Measurements from ENCODE around the gene KIAA2012. TPM values are rescaled to one million over a fixed set of nuclear protein-coding genes. Genes with fewer than 3 reads are reported as not detected.

The KIAA2012 gene
- total RNA-seq, 2 experiments from 2014 or later, result not detected

- DNase-seq (peak; percentile 26), ATAC-seq (no peak)
- Mint-ChIP-seq H3K9me3 (ENCODE audit: insufficient read depth) (no peaks in the 10 kb centered on the region), H3K36me3 (ENCODE audit: low read depth) (no peaks in the 10 kb centered on the region), H3K27ac (no peak overlapping the region), H3K4me1 (ENCODE audit: low read depth) (peaks cover 13% of the 10 kb centered on the region), H3K27me3 (ENCODE audit: low read depth) (peaks cover 52% of the 10 kb centered on the region), H3K4me3 (no peak overlapping the region)
- CTCF ChIA-PET, result no interaction called here
- POLR2A ChIA-PET, result no interaction called here
These were observed 37.7 kb upstream of the KIAA2012 start for GRCh38 chr2:202035089-202035940.

GRCh38 chr2:202035941-202036372 lies 37.1 kb upstream of the KIAA2012 start:
- Mint-ChIP-seq H3K4me1 (ENCODE audit: low read depth) (peaks cover 13% of the 10 kb centered on the region), H3K27me3 (ENCODE audit: low read depth) (peaks cover 52% of the 10 kb centered on the region), H3K36me3 (ENCODE audit: low read depth) (no peaks in the 10 kb centered on the region), H3K27ac (no peak overlapping the region), H3K4me3 (no peak overlapping the region), H3K9me3 (ENCODE audit: insufficient read depth) (no peaks in the 10 kb centered on the region)
- DNase-seq (no peak), ATAC-seq (no peak)
- POLR2A ChIA-PET, result no interaction called here
- CTCF ChIA-PET, result no interaction called here

GRCh38 chr2:202036601-202037037 lies 36.4 kb upstream of the KIAA2012 start:
- POLR2A ChIA-PET, result no interaction called here
- ATAC-seq, result no peak
- Mint-ChIP-seq H3K27me3 (ENCODE audit: low read depth) (peaks cover 50% of the 10 kb centered on the region), H3K9me3 (ENCODE audit: insufficient read depth) (no peaks in the 10 kb centered on the region), H3K27ac (no peak overlapping the region), H3K36me3 (ENCODE audit: low read depth) (no peaks in the 10 kb centered on the region), H3K4me3 (no peak overlapping the region), H3K4me1 (ENCODE audit: low read depth) (peaks cover 13% of the 10 kb centered on the region)
- CTCF ChIA-PET, result no interaction called here
- no peak for DNase-seq

- Mint-ChIP-seq H3K4me3 (no peak overlapping the region), H3K9me3 (ENCODE audit: insufficient read depth) (no peaks in the 10 kb centered on the region), H3K36me3 (ENCODE audit: low read depth) (no peaks in the 10 kb centered on the region), H3K27me3 (ENCODE audit: low read depth) (peaks cover 47% of the 10 kb centered on the region), H3K4me1 (ENCODE audit: low read depth) (peaks cover 11% of the 10 kb centered on the region), H3K27ac (no peak overlapping the region)
- ATAC-seq, result no peak
- DNase-seq, result no peak
- POLR2A ChIA-PET, result no interaction called here
- CTCF ChIA-PET, result no interaction called here
These were observed 36.0 kb upstream of the KIAA2012 start for GRCh38 chr2:202037086-202037485.

GRCh38 chr2:202038471-202039277 lies 34.4 kb upstream of the KIAA2012 start:
- Mint-ChIP-seq H3K27me3 (ENCODE audit: low read depth) (peaks cover 39% of the 10 kb centered on the region), H3K9me3 (ENCODE audit: insufficient read depth) (no peaks in the 10 kb centered on the region), H3K4me3 (no peak overlapping the region), H3K36me3 (ENCODE audit: low read depth) (no peaks in the 10 kb centered on the region), H3K27ac (no peak overlapping the region), H3K4me1 (ENCODE audit: low read depth) (peaks cover 4% of the 10 kb centered on the region)
- no peak for DNase-seq
- ChIA-PET CTCF (no interaction called here), POLR2A (no interaction called here)
- no peak for ATAC-seq

- ChIA-PET POLR2A (no interaction called here), CTCF (no interaction called here)
- DNase-seq (no peak), ATAC-seq (no peak)
- Mint-ChIP-seq H3K9me3 (ENCODE audit: insufficient read depth) (no peaks in the 10 kb centered on the region), H3K4me3 (no peak overlapping the region), H3K4me1 (ENCODE audit: low read depth) (peaks cover 4% of the 10 kb centered on the region), H3K27ac (no peak overlapping the region), H3K36me3 (ENCODE audit: low read depth) (no peaks in the 10 kb centered on the region), H3K27me3 (ENCODE audit: low read depth) (peaks cover 41% of the 10 kb centered on the region)
These were observed 33.6 kb upstream of the KIAA2012 start for GRCh38 chr2:202039278-202040078.

- H3K36me3 Mint-ChIP-seq (ENCODE audit: low read depth), result no peaks in the 10 kb centered on the region
- CTCF ChIA-PET, result no interaction called here
- DNase-seq (no peak), ATAC-seq (no peak)
- no peak overlapping the region for H3K4me3 Mint-ChIP-seq
- H3K27ac Mint-ChIP-seq, result no peak overlapping the region
- peaks cover 43% of the 10 kb centered on the region for H3K27me3 Mint-ChIP-seq (ENCODE audit: low read depth)
- H3K4me1 Mint-ChIP-seq (ENCODE audit: low read depth), result no peaks in the 10 kb centered on the region
- no peaks in the 10 kb centered on the region for H3K9me3 Mint-ChIP-seq (ENCODE audit: insufficient read depth)
- POLR2A ChIA-PET, result no interaction called here
These were observed 32.8 kb upstream of the KIAA2012 start for GRCh38 chr2:202040079-202040844.

GRCh38 chr2:202042444-202042843 lies 30.6 kb upstream of the KIAA2012 start:
- no peak for ATAC-seq
- POLR2A ChIA-PET, result no interaction called here
- DNase-seq, result no peak
- H3K4me1 Mint-ChIP-seq (ENCODE audit: low read depth), result no peaks in the 10 kb centered on the region
- H3K36me3 Mint-ChIP-seq (ENCODE audit: low read depth), result no peaks in the 10 kb centered on the region
- H3K27ac Mint-ChIP-seq, result no peak overlapping the region
- CTCF ChIA-PET, result no interaction called here
- H3K9me3 Mint-ChIP-seq (ENCODE audit: insufficient read depth), result no peaks in the 10 kb centered on the region
- peaks cover 48% of the 10 kb centered on the region for H3K27me3 Mint-ChIP-seq (ENCODE audit: low read depth)
- no peak overlapping the region for H3K4me3 Mint-ChIP-seq

GRCh38 chr2:202043475-202043874 lies 29.6 kb upstream of the KIAA2012 start:
- ATAC-seq (no peak), DNase-seq (no peak)
- Mint-ChIP-seq H3K27me3 (ENCODE audit: low read depth) (peaks cover 48% of the 10 kb centered on the region), H3K9me3 (ENCODE audit: insufficient read depth) (no peaks in the 10 kb centered on the region), H3K4me3 (no peak overlapping the region), H3K27ac (no peak overlapping the region), H3K36me3 (ENCODE audit: low read depth) (no peaks in the 10 kb centered on the region), H3K4me1 (ENCODE audit: low read depth) (no peaks in the 10 kb centered on the region)
- CTCF ChIA-PET, result no interaction called here
- POLR2A ChIA-PET, result no interaction called here

GRCh38 chr2:202044777-202045176 lies 28.3 kb upstream of the KIAA2012 start:
- DNase-seq (no peak), ATAC-seq (no peak)
- Mint-ChIP-seq H3K4me3 (no peak overlapping the region), H3K4me1 (ENCODE audit: low read depth) (no peaks in the 10 kb centered on the region), H3K9me3 (ENCODE audit: insufficient read depth) (no peaks in the 10 kb centered on the region), H3K27ac (no peak overlapping the region), H3K27me3 (ENCODE audit: low read depth) (peaks cover 45% of the 10 kb centered on the region), H3K36me3 (ENCODE audit: low read depth) (no peaks in the 10 kb centered on the region)
- ChIA-PET CTCF (no interaction called here), POLR2A (no interaction called here)

- H3K9me3 Mint-ChIP-seq (ENCODE audit: insufficient read depth), result no peaks in the 10 kb centered on the region
- no peaks in the 10 kb centered on the region for H3K36me3 Mint-ChIP-seq (ENCODE audit: low read depth)
- ATAC-seq (no peak), DNase-seq (no peak)
- no peaks in the 10 kb centered on the region for H3K4me1 Mint-ChIP-seq (ENCODE audit: low read depth)
- CTCF ChIA-PET, result no interaction called here
- no peak overlapping the region for H3K27ac Mint-ChIP-seq
- H3K27me3 Mint-ChIP-seq (ENCODE audit: low read depth), result peaks cover 32% of the 10 kb centered on the region
- H3K4me3 Mint-ChIP-seq, result no peak overlapping the region
- POLR2A ChIA-PET, result no interaction called here
These were observed 26.5 kb upstream of the KIAA2012 start for GRCh38 chr2:202046572-202046971.

Data from activated CD8-positive, alpha-beta T cell treated with anti-CD3 and anti-CD28 coated beads, Interleukin-2, amount 10 ng/mL, durations not matched to agents 7 days and 5 days (primary cell).